ENCODE measurements around the gene PPP6C. TPM values are rescaled to one million over a fixed set of nuclear protein-coding genes. Genes with fewer than 3 reads are reported as not detected.
A peak's percentile ranks its signal among the peaks of the same experiment; 100 is the strongest.
"Not testable (repeated sequence)": the region's sequence is repeated elsewhere in the genome, so short reads cannot be mapped to it uniquely, and the experiment has no call there.

The PPP6C gene
- total RNA-seq, 4 donors from 2014 or later = 18.0 to 31.3 (median 26.6) TPM

- DNase-seq = no peak
- H3K27ac ChIP-seq = no peak overlapping the region
- no peaks in the 10 kb centered on the region for H3K27me3 ChIP-seq
- H3K36me3 ChIP-seq = peaks cover 0 to 85% (median 9%) of the 10 kb centered on the region in 3 donors
- intact Hi-C loops (cut with DNase I) = no loop called here
- no peaks in the 10 kb centered on the region for H3K4me1 ChIP-seq
- 87 to 88% methylated on average over 5 of the region's 5 CpGs for WGBS, 2 donors
- TF ChIP-seq POLR2A (IDR thresholded peaks at IDR 0.05) (no peak), CTCF (IDR thresholded peaks at IDR 0.05) (no peak)
- no peak overlapping the region for H3K4me3 ChIP-seq
- no peaks in the 10 kb centered on the region for H3K9me3 ChIP-seq
Observed at GRCh38 chr9:125214186-125214585, 24.6 kb upstream of the PPP6C start.

- TF ChIP-seq POLR2A (IDR thresholded peaks at IDR 0.05) (no peak), CTCF (IDR thresholded peaks at IDR 0.05) (no peak)
- Histone ChIP-seq H3K4me1 (peaks cover 0 to 19% (median 8%) of the 10 kb centered on the region in 3 donors), H3K36me3 (peaks cover 0 to 71% (median 5%) of the 10 kb centered on the region in 3 donors), H3K27ac (no peak overlapping the region), H3K27me3 (no peaks in the 10 kb centered on the region), H3K9me3 (no peaks in the 10 kb centered on the region), H3K4me3 (no peak overlapping the region)
- no peak for DNase-seq
- WGBS, 2 donors = 80 to 100% methylated on average over 3 of the region's 3 CpGs
- intact Hi-C loops (cut with DNase I) = no loop called here
Observed at GRCh38 chr9:125204477-125204876, 14.9 kb upstream of the PPP6C start.

- WGBS, 2 donors = 73 to 75% methylated on average over 1 of the region's 1 CpG
- no peaks in the 10 kb centered on the region for H3K9me3 ChIP-seq
- H3K27me3 ChIP-seq = no peaks in the 10 kb centered on the region
- H3K4me3 ChIP-seq = no peak overlapping the region
- H3K36me3 ChIP-seq = peaks cover 0 to 56% (median 0%) of the 10 kb centered on the region in 3 donors
- no peak for TF ChIP-seq POLR2A (IDR thresholded peaks at IDR 0.05)
- no peak for TF ChIP-seq CTCF (IDR thresholded peaks at IDR 0.05)
- DNase-seq = no peak
- no peak overlapping the region for H3K27ac ChIP-seq
- intact Hi-C loops (cut with DNase I) = no loop called here
- H3K4me1 ChIP-seq = peaks cover 0 to 27% (median 8%) of the 10 kb centered on the region in 3 donors
Observed at GRCh38 chr9:125202846-125203618, 13.4 kb upstream of the PPP6C start.

DNA sequence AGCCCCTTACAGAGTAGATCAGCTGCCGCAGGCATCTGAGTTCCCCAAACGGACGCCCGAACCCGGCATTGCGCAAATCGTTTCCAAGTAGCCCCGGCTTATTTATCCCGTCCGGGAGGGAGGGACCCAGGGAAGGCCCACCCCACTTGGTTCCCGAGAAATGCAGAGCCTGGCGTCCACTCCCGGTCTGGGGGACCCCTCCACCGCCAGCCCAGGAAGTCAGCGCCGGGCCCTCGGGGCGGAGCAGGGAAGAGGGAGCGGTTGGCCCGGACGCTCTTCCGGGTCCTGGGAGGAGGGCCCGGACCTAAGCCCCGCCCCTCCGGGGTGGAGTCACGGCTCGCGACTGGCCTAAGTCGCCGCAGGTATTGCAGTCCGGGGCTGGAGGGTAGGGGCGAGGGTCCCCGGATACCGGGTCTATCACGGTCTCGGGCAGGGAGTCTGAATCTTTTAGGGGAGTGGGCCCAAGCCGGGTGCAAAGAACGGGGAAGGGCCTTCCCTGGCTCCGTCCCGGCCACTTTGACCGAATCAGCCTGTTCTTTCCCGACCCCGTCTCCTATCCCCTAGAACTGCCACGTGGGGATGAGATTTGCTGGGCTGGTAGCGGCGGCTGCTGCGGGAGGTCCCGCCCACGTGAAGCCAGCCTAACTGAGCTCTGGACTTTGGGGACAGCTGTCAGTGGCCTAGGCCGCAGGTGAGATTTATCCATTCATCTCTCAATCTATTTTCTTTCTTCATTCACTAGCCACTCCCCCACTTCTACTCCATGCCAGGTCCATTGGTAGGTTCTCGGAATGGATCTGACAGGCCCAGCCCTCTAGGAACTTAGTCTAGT lies 10.8 kb upstream of the PPP6C start, which contains the start of gene RABEPK:
TSS of gene RABEPK (plus strand) at position 327 of the 832 bp plus-strand sequence. CDS start 2,472 bp downstream, outside the sequence.
- peak in 2 of 4 donors; percentile 71 to 79 for TF ChIP-seq POLR2A (IDR thresholded peaks at IDR 0.05)
- no peak for TF ChIP-seq CTCF (IDR thresholded peaks at IDR 0.05)
- peak within 1 kb of the TSS; percentile 48 to 84 (median 74) for H3K4me3 ChIP-seq
- DNase-seq = peak; percentile 51
- H3K36me3 ChIP-seq = peaks cover 0 to 30% (median 0%) of the 10 kb centered on the region in 3 donors
- H3K9me3 ChIP-seq = no peaks in the 10 kb centered on the region
- intact Hi-C loops (cut with DNase I) = no loop called here
- peaks cover 0 to 27% (median 8%) of the 10 kb centered on the region in 3 donors for H3K4me1 ChIP-seq
- H3K27me3 ChIP-seq = no peaks in the 10 kb centered on the region
- WGBS, 2 donors = 1 to 3% methylated on average over 16 of the region's 51 CpGs
- H3K27ac ChIP-seq = peak within 1 kb of the TSS; percentile 90 to 99 (median 95)

DNA sequence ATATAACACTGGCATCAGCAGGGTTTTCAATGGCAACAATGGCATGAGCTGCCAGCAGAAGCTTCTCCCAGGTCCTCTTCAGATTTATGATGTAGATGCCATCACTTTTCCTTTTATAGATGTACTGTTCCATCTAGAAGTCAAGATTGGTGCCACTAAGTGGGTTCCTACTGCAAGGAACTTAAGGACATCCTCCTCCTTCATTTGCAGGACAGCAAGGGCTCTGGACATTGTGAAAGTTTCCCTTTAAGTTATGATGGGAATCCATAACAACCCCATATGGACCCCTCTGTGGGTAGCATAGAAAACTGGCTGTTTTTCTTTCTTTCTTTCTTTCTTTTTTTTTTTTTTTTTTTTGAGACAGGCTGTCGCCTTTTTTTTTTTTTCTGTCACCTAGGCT lies 6.0 kb upstream of the PPP6C start:
- DNase-seq; H3K4me3 ChIP-seq; H3K36me3 ChIP-seq; H3K27me3 ChIP-seq; intact Hi-C loops (cut with DNase I); H3K27ac ChIP-seq; H3K9me3 ChIP-seq: not testable (repeated sequence)
- 80 to 100% methylated on average over 1 of the region's 1 CpG for WGBS, 2 donors
- peaks cover 2 to 22% (median 5%) of the 10 kb centered on the region in 3 donors for H3K4me1 ChIP-seq

DNA sequence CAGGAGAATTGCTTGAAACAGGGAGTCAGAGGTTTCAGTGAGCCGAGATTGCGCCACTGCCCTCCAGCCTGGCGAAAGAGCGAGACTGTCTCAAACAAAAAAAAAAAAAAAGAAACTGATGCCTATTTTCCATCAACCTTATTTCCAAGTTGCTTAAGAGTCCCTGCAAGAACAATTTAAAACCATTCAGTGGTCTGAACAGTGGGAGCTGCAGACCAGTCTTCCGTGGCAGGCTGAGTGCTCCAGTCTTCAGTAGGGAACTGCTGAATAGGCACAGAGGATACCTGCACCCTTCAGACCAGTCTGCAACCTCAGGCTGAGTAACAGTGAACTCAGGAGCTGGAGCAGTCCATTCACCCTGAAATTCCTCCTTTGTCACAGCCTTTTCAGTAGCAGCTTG lies 4.9 kb upstream of the PPP6C start:
- H3K4me1 ChIP-seq = peaks cover 4 to 24% (median 8%) of the 10 kb centered on the region in 3 donors
- H3K27me3 ChIP-seq; H3K36me3 ChIP-seq; intact Hi-C loops (cut with DNase I); H3K9me3 ChIP-seq; H3K4me3 ChIP-seq; DNase-seq; H3K27ac ChIP-seq: not testable (repeated sequence)
- WGBS, 2 donors = 74 to 95% methylated on average over 5 of the region's 5 CpGs

Measured in esophagus squamous epithelium (tissue), 5 donors.